Inflammatory macrophage treated with lipopolysaccharide for 1 hour (primary cell): ENCODE measurements around the gene DNAH6.
"Not testable (repeated sequence)": the region's sequence is repeated elsewhere in the genome, so short reads cannot be mapped to it uniquely, and the experiment has no call there.

Source experiments
- DNase-seq, 2 donors: peaks; one replicate each; pipeline ENCODE4 v3.0.0-alpha.2; 2020 to 2022

DNAH6 gene

DNA sequence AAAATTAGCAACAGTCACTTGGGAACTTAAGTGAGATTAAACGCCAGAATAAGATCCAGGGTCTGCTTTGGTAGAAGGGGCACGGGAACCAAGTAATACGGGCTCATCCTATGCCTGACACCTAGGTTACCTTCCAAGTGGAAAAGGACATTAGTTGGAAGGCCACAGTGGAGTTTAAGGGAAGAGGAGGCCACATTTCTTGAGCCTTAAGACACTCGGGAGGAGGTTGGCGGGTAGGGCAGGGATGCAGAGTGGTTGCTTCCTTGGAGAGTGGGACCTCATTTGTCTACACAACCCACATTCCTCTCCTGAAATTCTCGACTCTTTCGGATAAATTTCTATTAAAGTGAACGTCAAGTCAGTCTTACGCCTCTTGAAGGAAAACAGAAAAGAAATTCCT, 510 bp upstream of the DNAH6 start:
- no peak for DNase-seq

GRCh38 chr2:84519332-84519957, 3.1 kb downstream of the DNAH6 start:
- no peak for DNase-seq

DNA sequence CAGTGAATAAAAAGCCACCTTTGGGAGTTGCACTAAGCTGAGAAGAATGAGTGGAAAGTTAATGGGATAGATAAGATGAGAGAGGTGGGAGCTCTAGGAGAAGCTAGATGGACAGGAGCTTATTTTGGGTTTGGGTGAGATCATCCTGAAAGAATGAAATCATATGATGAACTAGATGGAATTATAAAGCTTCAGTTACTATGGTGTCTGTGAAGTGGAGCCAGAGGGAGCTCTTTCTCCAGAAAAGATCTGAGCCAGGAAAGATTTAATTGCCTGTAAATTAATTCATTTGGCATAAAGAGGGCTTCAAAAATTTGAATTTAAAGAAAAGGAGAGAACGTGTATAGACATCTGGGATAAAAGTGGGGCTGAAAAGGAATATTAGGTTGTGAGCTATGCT, 10.3 kb downstream of the DNAH6 start:
- no peak for DNase-seq

DNA sequence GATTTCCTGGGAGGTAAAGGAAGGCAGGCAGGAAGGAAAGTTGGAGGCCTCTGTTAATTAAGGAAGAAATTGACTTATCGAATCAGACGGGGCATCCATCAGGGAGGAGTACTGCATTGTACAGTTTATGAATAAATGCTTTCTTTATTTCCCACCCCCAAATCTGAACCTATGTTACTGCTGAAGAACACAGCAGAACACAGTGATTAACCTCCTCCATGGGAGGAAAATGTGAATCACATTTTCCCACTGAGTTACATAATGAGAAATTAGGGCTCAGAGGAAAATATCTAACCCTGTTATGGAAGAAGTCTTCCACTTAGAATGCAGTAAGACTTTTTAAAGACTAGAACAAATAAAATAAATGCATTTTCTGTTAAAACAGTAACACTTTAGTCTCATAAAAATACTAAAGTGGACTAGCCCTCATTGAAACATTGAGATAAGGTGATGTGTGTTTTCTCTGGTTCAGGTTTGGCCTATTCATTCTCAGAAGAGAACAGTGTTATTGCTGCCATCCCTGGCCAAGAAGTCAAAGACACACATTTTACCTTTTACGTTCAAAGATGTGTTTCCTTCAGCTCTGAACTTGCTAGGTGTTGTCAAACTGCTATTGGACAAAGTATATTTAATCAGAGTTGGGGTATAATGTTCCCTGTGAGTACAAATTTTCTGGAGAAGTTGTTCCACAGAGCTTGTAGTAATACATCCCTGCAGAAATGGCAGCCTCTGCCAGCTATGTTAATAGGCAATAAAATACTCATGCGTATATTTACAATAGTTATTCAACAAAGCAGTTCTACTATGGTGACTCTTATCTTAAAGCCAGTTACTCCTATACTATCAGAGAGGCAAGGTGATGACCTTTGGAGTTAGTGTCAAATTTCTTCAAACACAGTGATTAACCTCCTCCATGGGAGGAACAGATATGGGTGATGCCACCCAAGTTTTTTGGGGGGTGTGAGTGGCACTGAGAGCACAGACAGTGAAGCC, 11.1 kb downstream of the DNAH6 start:
- no peak for DNase-seq

GRCh38 chr2:84532291-84532690, 16.0 kb downstream of the DNAH6 start:
- DNase-seq, result no peak

- DNase-seq, result no peak
These were observed 17.9 kb downstream of the DNAH6 start for GRCh38 chr2:84534225-84534624.

- no peak for DNase-seq
These were observed 21.0 kb downstream of the DNAH6 start for GRCh38 chr2:84537251-84537650.

GRCh38 chr2:84539729-84540128, 23.4 kb downstream of the DNAH6 start:
- DNase-seq, result no peak

DNA sequence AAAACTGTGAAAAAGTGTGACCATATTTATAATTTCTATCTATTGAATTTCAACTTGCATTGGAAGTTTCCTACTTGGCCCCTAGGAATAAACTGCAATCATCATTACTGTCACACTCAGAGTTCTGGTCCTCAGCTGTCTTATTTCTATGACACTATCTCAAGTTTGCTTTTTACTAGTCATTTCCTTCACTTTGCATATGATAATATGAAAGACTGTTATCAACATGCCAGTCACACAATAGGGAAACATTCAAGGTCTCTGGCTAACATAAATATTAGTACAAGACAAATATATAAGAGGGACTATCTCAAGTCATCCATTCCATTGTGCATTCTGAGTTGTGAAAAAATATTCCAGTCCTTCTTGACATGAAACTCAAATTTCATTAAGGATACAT, 28.7 kb downstream of the DNAH6 start:
- no peak for DNase-seq

GRCh38 chr2:84546551-84546950, 30.3 kb downstream of the DNAH6 start:
- DNase-seq, result no peak

DNA sequence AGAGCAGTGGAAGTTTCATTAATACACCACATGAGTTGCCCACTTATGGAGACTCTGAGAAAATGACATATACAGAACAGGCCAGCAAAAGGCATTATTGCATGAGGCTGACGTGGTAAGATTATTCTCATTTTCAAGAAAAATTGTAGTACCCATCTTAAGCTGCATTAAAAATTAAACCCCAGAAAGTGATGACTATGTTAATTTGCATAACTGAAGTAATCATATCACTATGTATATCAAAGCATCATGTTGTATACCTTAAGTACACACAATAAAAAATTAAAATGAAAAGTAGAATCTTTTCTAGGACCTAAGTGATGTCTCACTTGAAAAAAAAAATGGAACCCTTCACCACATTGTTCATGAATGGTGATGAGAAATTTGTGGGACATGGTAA, 32.0 kb downstream of the DNAH6 start:
- no peak for DNase-seq

GRCh38 chr2:84550916-84551315, 34.6 kb downstream of the DNAH6 start:
- DNase-seq, result no peak

GRCh38 chr2:84551526-84551925, 35.2 kb downstream of the DNAH6 start:
- not testable (repeated sequence) for DNase-seq

DNA sequence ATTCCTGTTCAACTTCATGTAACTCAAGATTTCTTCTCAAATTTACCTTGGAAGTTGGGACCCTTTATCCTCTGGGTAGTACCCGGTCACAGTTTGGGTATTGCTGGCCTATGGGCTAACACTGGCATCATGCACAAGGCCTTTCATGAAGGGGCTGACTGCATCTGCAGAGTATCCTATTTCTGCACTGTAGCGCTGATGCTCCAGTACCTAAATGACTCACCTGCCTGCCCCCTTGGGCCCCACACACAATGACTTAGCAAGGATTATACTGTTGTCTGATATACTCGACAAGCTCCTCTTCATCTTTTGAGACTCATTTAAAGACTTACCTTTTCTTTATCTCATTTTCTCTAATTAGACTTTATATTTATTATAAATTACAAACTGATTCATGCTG, 39.9 kb downstream of the DNAH6 start:
- no peak for DNase-seq

DNA sequence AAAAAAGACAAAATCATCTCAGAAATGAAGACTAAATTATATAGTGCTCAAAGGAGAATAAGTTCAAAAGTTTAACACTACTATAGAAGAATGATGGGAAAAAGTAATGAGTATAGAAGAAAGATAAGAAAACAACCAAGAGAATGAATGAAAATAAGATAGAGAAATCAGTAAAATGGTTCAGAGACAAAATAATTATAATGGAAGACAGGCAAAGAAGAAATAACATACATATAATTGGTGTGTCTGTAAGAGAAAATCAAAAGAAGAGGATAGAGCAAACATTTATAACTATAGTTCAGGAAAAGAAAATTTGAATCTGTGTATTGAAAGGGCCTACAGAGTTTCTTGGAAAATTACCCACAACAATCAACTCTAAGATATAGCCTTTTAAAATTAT, 43.5 kb downstream of the DNAH6 start:
- no peak for DNase-seq

- no peak for DNase-seq
These were observed 63.4 kb downstream of the DNAH6 start for GRCh38 chr2:84579661-84580060.

GRCh38 chr2:84603911-84604310, 87.6 kb downstream of the DNAH6 start:
- no peak for DNase-seq

DNA sequence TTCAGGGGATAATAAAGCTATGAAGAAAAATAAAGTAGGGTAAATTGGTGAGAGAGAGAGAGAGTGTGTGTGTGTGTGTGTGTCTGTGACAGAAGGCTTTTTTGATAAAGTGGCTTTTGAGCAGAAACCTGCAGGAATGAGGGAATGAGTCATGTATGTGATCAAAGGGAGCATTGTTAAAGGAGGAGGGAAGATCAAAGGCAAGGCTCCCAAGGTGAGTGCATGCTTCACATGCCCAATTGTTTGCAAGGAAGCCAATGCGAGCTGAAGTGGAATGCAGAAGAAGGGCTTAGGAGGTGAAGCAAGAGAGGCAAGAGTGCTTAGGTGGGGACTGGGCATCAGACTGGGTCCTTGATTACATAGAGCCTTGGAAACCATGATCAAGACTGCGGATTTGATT, 96.8 kb downstream of the DNAH6 start:
- DNase-seq, result no peak

- no peak for DNase-seq
These were observed 103.6 kb downstream of the DNAH6 start for GRCh38 chr2:84619794-84620371.

DNA sequence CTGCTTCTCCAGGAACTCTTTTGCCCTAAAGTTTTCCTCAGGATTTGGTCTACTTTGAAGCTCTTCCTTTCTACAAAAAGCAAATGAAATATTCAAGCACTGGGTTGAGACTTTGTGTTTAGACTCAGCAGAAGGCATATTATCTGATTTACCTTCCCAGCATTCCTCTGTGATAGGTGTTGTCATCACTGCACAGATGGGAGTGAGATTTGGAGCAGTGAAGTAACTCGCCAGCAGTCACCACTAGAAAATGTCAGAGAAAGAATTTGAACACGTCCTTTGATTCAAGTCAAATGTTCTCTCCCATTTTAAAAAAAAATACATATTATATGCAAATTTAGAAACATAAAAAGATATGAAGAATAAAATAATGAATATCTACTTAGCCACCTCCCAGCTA, 112.2 kb downstream of the DNAH6 start:
- DNase-seq, result no peak

DNA sequence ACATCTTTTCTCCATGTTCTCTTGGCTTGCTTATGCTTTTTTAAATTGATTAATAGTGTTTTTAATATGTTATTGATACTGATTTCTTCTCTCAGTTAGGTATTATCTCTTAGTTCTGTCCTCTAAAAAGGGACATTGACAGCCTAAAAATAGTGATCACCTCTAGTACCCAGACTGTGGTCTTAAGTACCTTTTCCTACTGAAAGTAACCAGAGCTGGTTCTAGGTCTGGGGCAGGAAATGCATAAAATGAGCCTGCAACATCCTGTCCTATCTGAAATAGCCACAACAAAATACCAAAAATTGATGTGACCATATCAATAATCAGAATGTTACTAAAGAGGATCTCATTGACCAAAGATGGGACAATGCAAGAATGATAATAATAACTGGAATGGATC, 113.3 kb downstream of the DNAH6 start:
- DNase-seq, result no peak

DNA sequence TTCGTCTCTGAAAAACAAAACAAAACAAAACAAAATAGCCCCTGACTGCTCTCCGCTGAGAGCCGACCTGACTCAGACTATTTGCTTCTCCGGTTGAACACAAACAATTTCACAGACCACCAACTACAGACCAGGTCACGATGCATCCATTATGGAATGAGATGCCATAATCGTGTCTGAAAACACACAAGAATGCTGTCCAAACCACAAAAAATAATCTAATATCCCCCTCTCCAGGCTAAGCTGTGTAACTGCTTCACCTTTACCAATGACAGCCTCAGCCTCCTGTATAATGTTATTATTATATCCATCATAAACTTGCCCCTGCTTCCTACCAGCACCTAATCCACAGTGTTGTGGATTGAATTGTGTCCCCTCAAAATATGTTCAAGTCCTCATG, 114.7 kb downstream of the DNAH6 start:
- peak; percentile 2 to 4 for DNase-seq

DNA sequence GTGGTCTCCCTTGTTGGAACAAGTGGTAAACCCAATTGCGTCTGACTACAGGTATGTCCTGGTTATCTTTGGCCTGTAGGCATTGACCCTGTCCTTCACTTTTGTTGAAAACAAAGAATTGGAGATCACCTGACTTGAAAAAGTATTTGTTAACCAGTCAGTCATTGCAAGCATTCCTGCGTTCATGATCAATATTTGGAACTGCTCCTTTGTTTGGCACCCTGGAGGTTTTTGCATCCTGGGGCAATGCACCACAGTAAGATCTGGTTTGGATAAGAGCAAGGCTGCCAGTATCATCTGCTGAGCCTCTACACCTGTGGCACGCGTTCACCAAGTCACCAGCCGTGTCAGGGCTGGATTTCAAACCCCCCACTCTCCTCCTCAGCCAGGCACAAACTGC, 115.7 kb downstream of the DNAH6 start:
- no peak for DNase-seq
